HG03139 (cell line): ENCODE results near the gene RALGPS2.
"Not testable (repeated sequence)": the region's sequence is repeated elsewhere in the genome, so short reads cannot be mapped to it uniquely, and the experiment has no call there.

Experiments
- ATAC-seq: cut with Tn5 transposase; IDR thresholded peaks from one replicate; pipeline ENCODE4 v1.9.1; 2021; ENCODE audit not compliant: unreplicated experiment

The RALGPS2 gene

GRCh38 chr1:178723546-178723945 lies 1.5 kb upstream of the RALGPS2 start:
- ATAC-seq, result no peak

DNA sequence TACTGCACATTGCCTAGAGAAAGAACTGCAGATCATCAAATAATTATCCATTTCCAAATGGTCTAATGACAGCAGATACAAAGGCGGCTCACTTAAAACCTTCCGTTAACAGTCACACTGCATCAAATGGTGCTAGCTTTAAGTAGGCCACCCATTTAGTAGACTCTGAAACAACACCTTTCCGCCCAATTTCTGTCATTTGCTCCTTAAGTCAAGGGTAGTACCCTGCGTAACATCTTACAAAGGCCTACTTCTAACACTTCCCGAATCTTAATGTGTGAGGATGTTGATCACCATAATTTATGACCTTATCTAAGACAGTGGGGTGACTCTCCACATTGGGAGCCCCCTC lies 692 bp upstream of the RALGPS2 start:
- ATAC-seq, result no peak

- peak; percentile 23 for ATAC-seq
Observed at GRCh38 chr1:178725466-178726086, 532 bp downstream of the RALGPS2 start.

DNA sequence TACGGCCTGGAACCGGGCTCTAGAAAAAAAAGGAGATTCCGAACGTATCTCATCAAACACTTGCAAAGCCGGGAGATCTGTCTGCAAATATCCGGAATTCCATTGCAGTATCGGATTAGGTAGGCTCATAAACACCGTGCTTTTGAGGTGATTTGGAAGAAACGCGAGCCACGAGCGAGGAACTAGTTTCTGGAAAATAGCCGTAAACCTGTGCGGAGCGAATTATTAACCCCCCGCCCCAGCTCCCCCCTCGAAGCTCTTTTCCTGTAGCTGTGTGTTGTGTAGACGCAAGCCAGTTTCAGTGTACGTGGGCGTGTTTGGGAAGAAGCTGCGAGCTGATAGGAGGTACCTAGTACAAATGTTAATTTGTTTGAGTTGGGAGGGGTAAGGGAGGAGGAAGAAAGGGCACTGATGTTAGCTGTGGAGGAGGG lies 1.1 kb downstream of the RALGPS2 start:
- ATAC-seq, result peak; percentile 76

- no peak for ATAC-seq
Observed at GRCh38 chr1:178726545-178726944, 1.5 kb downstream of the RALGPS2 start.

DNA sequence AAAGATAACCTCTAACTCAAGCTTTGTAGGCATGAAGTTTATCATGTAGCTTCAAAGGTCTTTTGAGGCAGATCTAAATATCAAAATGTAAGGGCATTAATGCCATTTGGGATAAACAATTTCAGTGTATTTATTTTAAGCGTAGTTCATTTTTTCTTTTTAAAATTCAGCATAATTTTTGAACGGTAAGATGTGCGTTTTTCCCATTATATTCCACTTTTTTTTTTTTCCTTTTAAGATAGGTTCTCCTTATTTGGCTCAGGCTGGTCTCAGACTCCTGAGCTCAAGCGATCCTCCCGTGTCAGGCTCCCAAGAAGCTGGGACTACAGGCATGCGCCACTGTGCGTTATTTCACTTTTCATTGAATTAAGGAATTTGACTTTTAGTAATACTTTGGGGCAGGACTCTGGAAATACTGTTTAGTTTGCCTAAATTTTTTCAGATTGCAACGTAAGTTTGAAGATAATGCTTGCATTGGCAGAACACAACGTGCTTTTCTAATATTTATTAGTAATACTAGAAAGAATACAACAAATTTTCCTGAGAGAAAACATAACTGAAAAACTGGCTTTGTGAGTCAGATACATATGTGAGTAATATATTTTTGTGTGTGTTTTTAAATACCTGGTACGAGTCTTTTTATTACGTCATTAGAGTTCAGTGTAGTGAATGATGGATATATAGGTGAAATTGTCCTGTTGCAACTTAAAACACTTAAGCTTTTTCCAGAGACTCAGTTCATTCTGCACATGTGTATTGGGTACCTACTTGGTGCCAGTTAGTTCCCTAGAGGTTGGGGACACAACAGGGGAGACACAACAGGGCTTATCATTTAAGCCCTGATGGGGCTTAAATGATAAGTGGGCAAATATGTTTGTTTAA lies 2.2 kb downstream of the RALGPS2 start:
- ATAC-seq, result no peak

- no peak for ATAC-seq
Observed at GRCh38 chr1:178733972-178734371, 8.9 kb downstream of the RALGPS2 start.

- ATAC-seq, result no peak
Observed at GRCh38 chr1:178738780-178739179, 13.7 kb downstream of the RALGPS2 start.

GRCh38 chr1:178739285-178740045 lies 14.4 kb downstream of the RALGPS2 start:
- ATAC-seq, result no peak

- no peak for ATAC-seq
Observed at GRCh38 chr1:178740491-178740890, 15.4 kb downstream of the RALGPS2 start.

GRCh38 chr1:178740924-178741323 lies 15.9 kb downstream of the RALGPS2 start:
- no peak for ATAC-seq

GRCh38 chr1:178743801-178744200 lies 18.8 kb downstream of the RALGPS2 start:
- ATAC-seq, result no peak

DNA sequence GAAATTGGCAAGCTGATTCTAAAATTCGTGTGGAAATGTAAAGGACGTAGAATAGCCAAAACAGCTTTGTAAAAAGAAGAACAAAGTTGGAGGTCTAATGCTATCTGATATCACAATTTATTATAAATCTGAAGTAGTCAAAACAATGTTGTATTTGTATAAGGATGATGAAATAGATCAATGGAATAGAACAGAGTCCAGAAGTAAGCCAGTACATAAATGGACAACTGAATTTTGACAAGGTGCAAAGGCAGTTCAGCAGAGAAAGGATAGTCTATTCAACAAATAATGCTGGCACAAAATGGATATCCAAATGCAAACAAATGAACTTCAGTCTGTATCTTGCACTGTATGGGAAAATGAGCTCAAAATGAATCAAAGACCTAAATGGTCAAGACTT lies 20.2 kb downstream of the RALGPS2 start:
- ATAC-seq, result no peak

DNA sequence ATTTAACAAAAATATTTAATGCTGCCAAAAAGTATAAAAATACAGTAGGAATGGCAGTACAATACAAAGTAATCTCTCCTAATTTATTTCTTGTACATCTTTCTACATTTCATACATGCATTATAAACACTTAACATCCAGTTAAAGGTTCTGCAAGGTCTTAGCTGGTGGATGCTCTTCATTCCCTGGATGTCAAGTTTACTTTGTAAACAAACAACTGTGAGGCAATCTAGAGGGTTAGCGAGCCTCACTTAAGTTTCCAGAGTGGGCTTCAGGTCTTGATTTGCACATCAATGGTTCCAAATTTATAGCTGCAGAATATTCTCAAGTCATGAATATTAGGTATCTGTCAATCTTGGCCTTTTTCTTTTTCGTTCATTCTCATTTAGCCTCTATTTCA lies 21.3 kb downstream of the RALGPS2 start:
- ATAC-seq, result no peak

DNA sequence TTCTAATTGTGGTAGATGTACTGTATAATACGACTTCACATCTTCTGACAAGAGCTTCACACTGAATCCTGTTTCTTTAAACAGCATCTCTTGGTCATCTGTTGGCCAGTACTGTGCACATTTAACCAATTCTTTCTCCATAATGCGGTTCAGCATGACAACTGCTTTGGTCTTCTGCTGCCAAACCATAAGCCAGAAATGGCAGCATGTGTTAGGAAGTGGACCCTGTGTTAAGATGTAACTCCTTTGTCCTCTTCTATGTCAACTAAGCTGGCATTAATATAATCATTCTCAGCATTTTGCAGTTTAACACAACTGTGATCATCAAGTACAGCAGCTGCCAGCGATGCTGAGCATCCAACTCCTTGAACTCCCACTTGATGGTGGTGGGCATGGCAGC lies 22.3 kb downstream of the RALGPS2 start:
- not testable (repeated sequence) for ATAC-seq

- ATAC-seq, result no peak
Observed at GRCh38 chr1:178749581-178750166, 24.6 kb downstream of the RALGPS2 start.

DNA sequence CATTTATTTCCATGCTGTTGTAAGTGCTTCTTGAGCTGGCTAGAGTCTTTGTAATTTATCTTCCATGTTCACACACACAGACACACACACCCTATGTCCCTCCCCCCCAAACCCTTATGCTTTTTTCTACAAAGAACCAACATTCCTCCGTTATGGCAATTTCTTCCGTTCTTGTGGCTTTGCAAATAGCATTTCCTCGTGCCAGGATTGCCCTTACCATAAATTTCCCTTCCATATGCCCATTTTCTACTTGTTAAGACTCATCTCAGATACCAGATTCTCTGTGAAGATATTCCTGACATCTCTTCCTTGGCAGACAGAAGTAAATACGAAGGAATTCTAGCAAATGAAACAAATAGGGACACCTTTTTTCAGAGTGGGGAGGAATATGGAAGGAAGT lies 26.0 kb downstream of the RALGPS2 start:
- ATAC-seq, result no peak

DNA sequence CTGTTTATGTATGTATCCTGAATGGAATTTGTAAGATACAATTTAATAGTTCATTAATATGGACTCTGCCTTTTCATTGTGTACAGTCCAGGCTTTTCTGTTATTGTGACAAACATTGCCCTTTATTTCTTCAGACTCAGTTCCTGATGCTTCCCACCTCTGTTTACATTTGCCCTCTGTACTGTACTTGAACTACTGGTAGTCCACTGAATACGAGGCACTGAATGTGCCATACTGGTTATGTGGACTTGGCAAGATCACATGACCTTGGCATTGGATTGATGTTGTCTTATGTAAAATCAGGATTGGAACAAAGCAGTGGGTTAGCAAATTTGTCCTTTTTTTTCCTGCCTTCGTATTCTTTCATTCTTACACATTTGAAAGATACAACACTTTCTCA lies 27.8 kb downstream of the RALGPS2 start:
- ATAC-seq, result no peak

DNA sequence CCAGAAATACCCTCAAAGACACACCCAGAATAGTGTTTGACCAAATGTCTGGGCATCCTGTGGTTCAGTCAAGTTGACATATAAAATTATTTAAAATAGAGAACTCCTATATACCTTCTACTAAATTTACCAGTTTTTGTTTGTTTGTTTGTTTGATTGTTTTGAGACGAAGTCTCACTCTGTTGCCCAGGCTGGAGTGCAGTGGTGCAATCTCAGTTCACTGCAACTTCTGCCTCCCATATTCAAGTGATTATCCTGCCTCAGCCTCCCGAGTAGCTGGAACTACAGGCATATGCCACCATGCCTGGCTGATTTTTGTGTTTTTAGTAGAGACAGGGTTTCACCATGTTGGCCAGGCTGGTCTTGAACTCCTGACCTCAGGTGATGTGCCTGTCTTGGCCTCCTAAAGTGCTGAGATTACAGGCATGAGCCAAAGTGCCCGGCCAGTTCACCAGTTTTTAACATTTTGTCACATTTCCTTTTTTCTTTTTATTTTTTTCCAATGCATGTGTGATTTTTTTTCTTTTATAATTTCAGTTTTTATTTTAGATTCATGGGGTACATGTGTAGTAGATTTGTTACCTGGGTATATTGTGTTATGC lies 29.7 kb downstream of the RALGPS2 start:
- not testable (repeated sequence) for ATAC-seq

DNA sequence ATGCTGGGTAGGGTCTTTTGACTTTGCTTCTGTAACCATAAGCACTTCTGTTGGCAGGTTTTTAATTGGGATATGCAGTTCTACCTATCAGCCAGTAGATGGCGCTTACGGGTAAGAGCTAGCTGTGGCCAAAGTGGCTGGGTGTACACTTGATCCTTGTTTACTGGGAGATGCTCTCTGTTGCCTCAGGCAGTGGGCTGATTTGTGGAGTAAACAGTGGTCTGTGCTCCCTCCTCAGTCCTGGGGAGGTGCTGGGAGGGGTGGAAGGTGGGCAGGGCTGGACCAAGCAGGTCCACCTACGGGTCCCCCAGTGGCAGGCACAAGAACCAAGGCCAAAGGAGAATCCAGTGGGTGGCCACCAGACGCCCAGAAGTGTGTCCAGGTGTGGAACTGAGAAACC lies 43.4 kb downstream of the RALGPS2 start:
- no peak for ATAC-seq

- ATAC-seq, result no peak
Observed at GRCh38 chr1:178772952-178773351, 47.9 kb downstream of the RALGPS2 start.
